H1 (cell line): Measurements from ENCODE around the gene SEC24A. TPM values are rescaled to one million over a fixed set of nuclear protein-coding genes. Genes with fewer than 3 reads are reported as not detected.
"Not testable (repeated sequence)": the region's sequence is repeated elsewhere in the genome, so short reads cannot be mapped to it uniquely, and the experiment has no call there.

Source experiments
- CTCF ChIA-PET: fragments of 300-600 bp; sonication (Branson Sonifier 250); formaldehyde crosslinking; loops from one replicate; lab custom pipeline; 2021; ENCODE audit not compliant: partially characterized antibody; lab: Charles Lee
- POLR2A ChIA-PET: fragments of 300-600 bp; sonication (Branson Sonifier 250); formaldehyde crosslinking; loops from one replicate; lab custom pipeline; 2021; ENCODE audit warnings: inconsistent platforms; ENCODE audit not compliant: partially characterized antibody; lab: Charles Lee
- DNase-seq, 2 experiments: peaks; one replicate each; pipeline versions ENCODE4 v3.0.0 to v3.0.0-alpha.2; 2010 to 2022; ENCODE audit warnings: low spot score in 2 of 2, low read depth in 1 of 2, mixed read lengths in 1 of 2
- FAIRE-seq: peaks from 2 replicates; lab custom pipeline; 2011; peaks lifted over from hg19 to GRCh38; lab: Jason Lieb, UNC
- H2AFZ ChIP-seq: 2 replicates; pipeline ENCODE4 v1.8.1; 2012; ENCODE audit warnings: low read length, inconsistent platforms
- H2AK5ac ChIP-seq: 2 replicates; pipeline ENCODE4 v1.6.1; 2013; ENCODE audit warnings: low read depth, low read length
- H2BK120ac ChIP-seq: replicated peaks from 2 replicates; pipeline ENCODE3; 2013; ENCODE audit warnings: low read depth, low read length, inconsistent platforms
- H2BK12ac ChIP-seq: 2 replicates; pipeline ENCODE4 v1.6.1; 2013; ENCODE audit warnings: low read depth, low read length
- H2BK15ac ChIP-seq: 2 replicates; pipeline ENCODE4 v1.6.1; 2013; ENCODE audit warnings: low read length
- H2BK20ac ChIP-seq: 2 replicates; pipeline ENCODE4 v1.6.1; 2013; ENCODE audit warnings: low read length
- H2BK5ac ChIP-seq: 2 replicates; pipeline ENCODE4 v1.6.1; 2013; ENCODE audit warnings: low read depth, low read length
- H3K14ac ChIP-seq: 2 replicates; pipeline ENCODE4 v1.6.1; 2013; ENCODE audit warnings: inconsistent platforms; ENCODE audit not compliant: insufficient read length
- H3K18ac ChIP-seq: 2 replicates; pipeline ENCODE4 v1.6.1; 2013; ENCODE audit warnings: low read length; ENCODE audit errors: extremely low read depth
- H3K23ac ChIP-seq: 2 replicates; pipeline ENCODE4 v1.6.1; 2013; ENCODE audit warnings: inconsistent platforms; ENCODE audit not compliant: insufficient read length
- H3K23me2 ChIP-seq: 2 replicates; pipeline ENCODE4 v1.6.1; 2013; ENCODE audit warnings: low read depth, low read length
- H3K27ac ChIP-seq: 2 replicates; pipeline ENCODE4 v1.6.1; 2011; ENCODE audit warnings: low read depth, low read length, inconsistent platforms
- H3K27me3 ChIP-seq, 4 experiments: replicated peaks in 1 of 4; 1 replicate in 1 of 4; 2 replicates in 3 of 4; pipeline versions ENCODE4 v1.6.1 to v1.8.1; 2011 to 2013; ENCODE audit warnings: low read length in 3 of 4, mild to moderate bottlenecking in 3 of 4, inconsistent platforms in 2 of 4, mixed read lengths in 2 of 4, moderate library complexity in 1 of 4; ENCODE audit not compliant: control insufficient read depth in 3 of 4, insufficient read depth in 3 of 4; ENCODE audit errors: extremely low read depth in 1 of 4
- H3K36me3 ChIP-seq, 4 experiments: 2 replicates each; pipeline versions ENCODE4 v1.6.1 to v1.8.1; 2011 to 2013; ENCODE audit warnings: mild to moderate bottlenecking in 4 of 4, low read length in 3 of 4, moderate library complexity in 2 of 4, control low read depth in 1 of 4, inconsistent platforms in 1 of 4; ENCODE audit not compliant: insufficient read depth in 4 of 4, control insufficient read depth in 2 of 4
- H3K4ac ChIP-seq: replicated peaks from 2 replicates; pipeline ENCODE3; 2013; ENCODE audit warnings: low read length, low read depth, mixed read lengths, inconsistent platforms; ENCODE audit not compliant: insufficient read length
- H3K4me1 ChIP-seq, 4 experiments: replicated peaks in 1 of 4; 1 replicate in 1 of 4; 2 replicates in 3 of 4; pipeline versions ENCODE4 v1.6.1 to v1.8.1; 2011 to 2013; ENCODE audit warnings: low read length in 3 of 4, inconsistent platforms in 2 of 4, mixed read lengths in 1 of 4; ENCODE audit not compliant: insufficient read depth in 4 of 4, control insufficient read depth in 3 of 4
- H3K4me2 ChIP-seq, 2 experiments: 2 replicates each; pipeline versions ENCODE4 v1.6.1 to v1.8.1; 2011 to 2013; ENCODE audit warnings: low read depth in 2 of 2, low read length in 2 of 2, control low read depth in 1 of 2, inconsistent platforms in 1 of 2, mild to moderate bottlenecking in 1 of 2; ENCODE audit not compliant: insufficient read depth in 1 of 2
- H3K4me3 ChIP-seq, 4 experiments: fragments of 200-600, 300-600 bp in 1 of 4; sonication (generic), shearing (Covaris generic), sonication (Bioruptor Twin) in 1 of 4; 2 replicates each; pipeline versions ENCODE4 v1.5.1 to v1.8.1; 2011 to 2016; ENCODE audit warnings: low read length in 4 of 4, low read depth in 3 of 4, control low read depth in 2 of 4, inconsistent platforms in 2 of 4, mild to moderate bottlenecking in 2 of 4, mixed read lengths in 1 of 4, moderate library complexity in 1 of 4; ENCODE audit not compliant: insufficient read depth in 2 of 4; ENCODE audit errors: extremely low read depth in 1 of 4
- H3K56ac ChIP-seq: replicated peaks from 2 replicates; pipeline ENCODE3; 2013; ENCODE audit warnings: low read depth, mild to moderate bottlenecking, mixed read lengths, low read length, inconsistent platforms; ENCODE audit not compliant: insufficient read length
- H3K79me1 ChIP-seq: 2 replicates; pipeline ENCODE4 v1.6.1; 2013; ENCODE audit warnings: low read depth, low read length, control low read depth
- H3K79me2 ChIP-seq, 2 experiments: 2 replicates each; pipeline versions ENCODE4 v1.6.1 to v1.8.1; 2012 to 2013; ENCODE audit warnings: low read length in 2 of 2, mild to moderate bottlenecking in 2 of 2, inconsistent platforms in 1 of 2; ENCODE audit not compliant: insufficient read depth in 2 of 2, control insufficient read depth in 1 of 2
- H3K9ac ChIP-seq, 4 experiments: replicated peaks in 1 of 4; 1 replicate in 1 of 4; 2 replicates in 3 of 4; pipeline versions ENCODE4 v1.6.1 to v1.8.1; 2011 to 2013; ENCODE audit warnings: low read depth in 3 of 4, low read length in 3 of 4, control low read depth in 2 of 4, mild to moderate bottlenecking in 2 of 4, moderate library complexity in 2 of 4, inconsistent platforms in 1 of 4; ENCODE audit errors: extremely low read depth in 1 of 4
- H3K9me3 ChIP-seq, 2 experiments: 2 replicates each; pipeline versions ENCODE4 v1.6.1 to v1.8.1; 2012 to 2013; ENCODE audit warnings: mild to moderate bottlenecking in 2 of 2, moderate library complexity in 2 of 2, control low read depth in 1 of 2, inconsistent platforms in 1 of 2, low read depth in 1 of 2, low read length in 1 of 2, mixed read lengths in 1 of 2; ENCODE audit not compliant: insufficient read depth in 2 of 2
- H4K20me1 ChIP-seq, 2 experiments: replicated peaks in 1 of 2; 2 replicates each; pipeline versions ENCODE3 to v1.8.1; 2011 to 2013; ENCODE audit warnings: inconsistent platforms in 2 of 2, low read length in 2 of 2, mild to moderate bottlenecking in 1 of 2; ENCODE audit not compliant: insufficient read depth in 2 of 2, control insufficient read depth in 1 of 2
- H4K5ac ChIP-seq: 2 replicates; pipeline ENCODE4 v1.6.1; 2013; ENCODE audit warnings: low read length, low read depth, mixed read lengths, inconsistent platforms; ENCODE audit not compliant: insufficient read length
- H4K8ac ChIP-seq: 2 replicates; pipeline ENCODE4 v1.8.0; 2013; ENCODE audit warnings: mild to moderate bottlenecking, moderate library complexity, low read length, inconsistent platforms; ENCODE audit not compliant: insufficient read depth; ENCODE audit errors: extremely low read depth
- H4K91ac ChIP-seq: replicated peaks from 2 replicates; pipeline ENCODE3; 2013; ENCODE audit warnings: low read length, mixed read lengths, inconsistent platforms; ENCODE audit not compliant: insufficient read length
- WGBS, 2 experiments: shearing (Covaris generic) in 1 of 2; methylation state at CpG; one replicate each; pipeline versions ENCODE4 v1.1.6 to v1.1.7; 2013 to 2015; ENCODE audit warnings: low lambda C conversion rate in 2 of 2, mixed read lengths in 2 of 2, inconsistent platforms in 1 of 2, low coverage in 1 of 2, missing lambda C conversion rate in 1 of 2; ENCODE audit not compliant: insufficient replicate concordance in 2 of 2, insufficient coverage in 1 of 2, insufficient read length in 1 of 2; ENCODE audit errors: extremely low coverage in 1 of 2, missing lambda C conversion rate in 1 of 2; 5-methylcytosine and 5-hydroxymethylcytosine counted together
- polyA plus RNA-seq, 7 experiments: library from polyadenylated mRNA; depleted of rRNA in 3 of 7; stranded (reverse) in 5 of 7; unstranded in 2 of 7; fragments of >200 nt in 5 of 7; fragments of 200-250 nt in 2 of 7; gene quantifications; 1 replicate in 5 of 7; 2 replicates in 1 of 7; 4 replicates in 1 of 7; pipeline versions ENCODE4 v1.2.1 to v1.2.3, GENCODE V29; 2011 to 2013; ENCODE audit warnings: missing spikeins in 2 of 7, mixed read lengths in 2 of 7
- total RNA-seq: library from RNA; stranded (reverse); fragmentation: NEBNext Ultra II Directional; extraction: Animal tissue kit (Norgen Biotek cat#: 25700); gene quantifications from 2 replicates; pipeline ENCODE4 v1.2.1, GENCODE V29; 2021

The SEC24A gene
- total and polyA plus RNA-seq, 2 of the 8 experiments (the other 6 are each of a cell fraction or from before 2014, with no cell fraction given): 18.8 to 33.7 TPM

DNA sequence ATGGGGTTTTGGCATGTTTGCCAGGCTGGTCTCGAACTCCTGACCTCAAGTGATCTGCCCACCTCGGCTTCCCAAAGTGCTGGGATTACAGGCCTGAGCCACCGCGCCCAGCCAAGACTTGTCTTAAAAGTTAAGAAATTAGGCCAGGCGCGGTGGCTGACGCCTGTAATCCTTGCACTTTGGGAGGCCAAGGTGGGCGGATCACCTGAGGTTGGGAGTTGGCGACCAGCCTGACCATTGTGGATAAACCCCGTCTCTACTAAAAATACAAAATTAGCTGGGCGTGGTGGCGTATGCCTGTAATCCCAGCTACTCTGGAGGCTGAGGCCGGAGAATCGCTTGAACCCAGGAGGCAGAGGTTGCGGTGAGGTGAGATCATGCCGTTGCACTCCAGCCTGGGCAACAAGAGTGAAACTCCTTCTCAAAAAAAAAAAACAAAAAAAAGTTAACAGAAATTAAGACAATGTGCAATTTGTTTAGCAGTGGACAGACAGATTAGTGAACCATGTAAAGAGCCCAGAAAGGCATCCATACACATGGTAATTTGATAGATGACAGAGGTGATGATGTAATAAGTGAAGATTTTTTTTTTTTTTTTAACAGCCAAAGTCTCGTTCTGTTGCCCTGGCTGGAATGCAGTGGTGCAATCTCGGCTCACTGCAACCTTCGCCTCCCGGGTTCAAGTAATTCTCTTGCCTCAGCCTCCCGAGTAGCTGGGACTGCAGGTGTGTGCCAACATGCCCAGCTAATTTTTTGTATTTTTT, 119.1 kb downstream of the SEC24A start:
- not testable (repeated sequence) for H3K56ac ChIP-seq, H3K4ac ChIP-seq, H3K18ac ChIP-seq, H2BK15ac ChIP-seq, H2BK20ac ChIP-seq, H3K27me3 ChIP-seq, H4K8ac ChIP-seq, H4K5ac ChIP-seq, H3K4me1 ChIP-seq, H3K4me2 ChIP-seq, H3K79me1 ChIP-seq, H3K9me3 ChIP-seq, H4K91ac ChIP-seq, H2BK5ac ChIP-seq, DNase-seq, FAIRE-seq, H2AFZ ChIP-seq, H4K20me1 ChIP-seq, H3K23me2 ChIP-seq, H2BK120ac ChIP-seq, H3K23ac ChIP-seq, H3K4me3 ChIP-seq, H2BK12ac ChIP-seq, H3K27ac ChIP-seq, H2AK5ac ChIP-seq, H3K9ac ChIP-seq, H3K14ac ChIP-seq
- Histone ChIP-seq H3K36me3 (peaks cover 16 to 83% (median 61%) of the 10 kb centered on the region in 4 experiments), H3K79me2 (peaks cover 4 to 23% of the 10 kb centered on the region in 2 experiments; a peak in 3 of 4 replicates)
- ChIA-PET POLR2A (interaction anchor here (0.6 to 1.0 kb wide), 3 partner anchors 9 to 74 kb away, joined by 3 to 6 read pairs (median 3); no protein-coding TSS in a partner anchor), CTCF (interaction anchor here (0.6 kb wide), 1 partner anchor 105 kb away, joined by 4 read pairs; no protein-coding TSS in a partner anchor)
- 93% methylated on average over 21 of the region's 21 CpGs; no CpG with 5 or more reads in 1 of the 2 experiments for WGBS, 2 experiments
